Measurements from ENCODE around the gene HLA-A. TPM values are rescaled to one million over a fixed set of nuclear protein-coding genes. Genes with fewer than 3 reads are reported as not detected.
A peak's percentile ranks its signal among the peaks of the same experiment; 100 is the strongest.
"Not testable (repeated sequence)": the region's sequence is repeated elsewhere in the genome, so short reads cannot be mapped to it uniquely, and the experiment has no call there.

The HLA-A gene
- total and polyA plus RNA-seq, 2 donors, result 741 to 1,655 TPM

GRCh38 chr6:29926413-29927274 is 15.7 kb upstream of the HLA-A start:
- H3K4me1 ChIP-seq (ENCODE audit: control insufficient read depth in 2 of 2, insufficient read depth in 2 of 2, low read length in 2 of 2), result peaks cover 5 to 8% of the 10 kb centered on the region in 2 donors
- no peaks in the 10 kb centered on the region for H3K36me3 ChIP-seq (ENCODE audit: control insufficient read depth in 2 of 2, insufficient read depth in 2 of 2, low read length in 1 of 2)
- DNase-seq (ENCODE audit: low read depth in 6 of 9, low spot score in 9 of 9), result peak in 6 of 9 donors; percentile 50 to 87 (median 74)
- WGBS, result 3% methylated on average over 82 of the region's 82 CpGs
- H3K9me3 ChIP-seq (ENCODE audit: control insufficient read depth in 2 of 2, insufficient read depth in 1 of 2, low read length in 1 of 2), result no peaks in the 10 kb centered on the region
- H3K27me3 ChIP-seq (ENCODE audit: control insufficient read depth in 2 of 2, insufficient read depth in 1 of 2, low read length in 1 of 2), result peaks cover 0 to 7% of the 10 kb centered on the region in 2 donors
- H3K27ac ChIP-seq (ENCODE audit: low read depth in 1 of 2, low read length in 1 of 2), result peak overlapping the region in 1 of 2 donors; percentile 84
- H3K4me3 ChIP-seq (ENCODE audit: low read length in 2 of 2), result peak overlapping the region; percentile 63 to 84

- peak overlapping the region; percentile 30 to 84 for H3K4me3 ChIP-seq (ENCODE audit: low read length in 2 of 2)
- H3K27me3 ChIP-seq (ENCODE audit: control insufficient read depth in 2 of 2, insufficient read depth in 1 of 2, low read length in 1 of 2), result peaks cover 0 to 7% of the 10 kb centered on the region in 2 donors
- H3K9me3 ChIP-seq (ENCODE audit: control insufficient read depth in 2 of 2, insufficient read depth in 1 of 2, low read length in 1 of 2), result no peaks in the 10 kb centered on the region
- peak overlapping the region in 1 of 2 donors; percentile 19 for H3K27ac ChIP-seq (ENCODE audit: low read depth in 1 of 2, low read length in 1 of 2)
- DNase-seq (ENCODE audit: low read depth in 6 of 9, low spot score in 9 of 9), result no peak
- H3K36me3 ChIP-seq (ENCODE audit: control insufficient read depth in 2 of 2, insufficient read depth in 2 of 2, low read length in 1 of 2), result no peaks in the 10 kb centered on the region
- WGBS, result 10% methylated on average over 16 of the region's 16 CpGs
- H3K4me1 ChIP-seq (ENCODE audit: control insufficient read depth in 2 of 2, insufficient read depth in 2 of 2, low read length in 2 of 2), result peaks cover 5 to 8% of the 10 kb centered on the region in 2 donors
Measured at GRCh38 chr6:29927275-29927569, 15.1 kb upstream of the HLA-A start.

- Histone ChIP-seq H3K27me3 (ENCODE audit: control insufficient read depth in 2 of 2, insufficient read depth in 1 of 2, low read length in 1 of 2) (peaks cover 0 to 7% of the 10 kb centered on the region in 2 donors), H3K4me1 (ENCODE audit: control insufficient read depth in 2 of 2, insufficient read depth in 2 of 2, low read length in 2 of 2) (peaks cover 5 to 8% of the 10 kb centered on the region in 2 donors), H3K27ac (ENCODE audit: low read depth in 1 of 2, low read length in 1 of 2) (no peak overlapping the region), H3K4me3 (ENCODE audit: low read length in 2 of 2) (no peak overlapping the region), H3K9me3 (ENCODE audit: control insufficient read depth in 2 of 2, insufficient read depth in 1 of 2, low read length in 1 of 2) (no peaks in the 10 kb centered on the region), H3K36me3 (ENCODE audit: control insufficient read depth in 2 of 2, insufficient read depth in 2 of 2, low read length in 1 of 2) (no peaks in the 10 kb centered on the region)
- 91% methylated on average over 6 of the region's 6 CpGs for WGBS
- no peak for DNase-seq (ENCODE audit: low read depth in 6 of 9, low spot score in 9 of 9)
Measured at GRCh38 chr6:29927841-29928388, 14.4 kb upstream of the HLA-A start.

- not testable (repeated sequence) for H3K27me3 ChIP-seq (ENCODE audit: control insufficient read depth in 2 of 2, insufficient read depth in 1 of 2, low read length in 1 of 2); H3K9me3 ChIP-seq (ENCODE audit: control insufficient read depth in 2 of 2, insufficient read depth in 1 of 2, low read length in 1 of 2); H3K4me3 ChIP-seq (ENCODE audit: low read length in 2 of 2); H3K36me3 ChIP-seq (ENCODE audit: control insufficient read depth in 2 of 2, insufficient read depth in 2 of 2, low read length in 1 of 2); H3K4me1 ChIP-seq (ENCODE audit: control insufficient read depth in 2 of 2, insufficient read depth in 2 of 2, low read length in 2 of 2); DNase-seq (ENCODE audit: low read depth in 6 of 9, low spot score in 9 of 9); H3K27ac ChIP-seq (ENCODE audit: low read depth in 1 of 2, low read length in 1 of 2)
- 91% methylated on average over 7 of the region's 7 CpGs for WGBS
Measured at GRCh38 chr6:29930047-29930446, 12.3 kb upstream of the HLA-A start.

GRCh38 chr6:29933955-29934354 is 8.4 kb upstream of the HLA-A start:
- no peak overlapping the region for H3K27ac ChIP-seq (ENCODE audit: low read depth in 1 of 2, low read length in 1 of 2)
- no peak for DNase-seq (ENCODE audit: low read depth in 6 of 9, low spot score in 9 of 9)
- H3K27me3 ChIP-seq (ENCODE audit: control insufficient read depth in 2 of 2, insufficient read depth in 1 of 2, low read length in 1 of 2), result no peaks in the 10 kb centered on the region
- H3K9me3 ChIP-seq (ENCODE audit: control insufficient read depth in 2 of 2, insufficient read depth in 1 of 2, low read length in 1 of 2), result no peaks in the 10 kb centered on the region
- no peaks in the 10 kb centered on the region for H3K36me3 ChIP-seq (ENCODE audit: control insufficient read depth in 2 of 2, insufficient read depth in 2 of 2, low read length in 1 of 2)
- WGBS, result 94% methylated on average over 14 of the region's 14 CpGs
- no peak overlapping the region for H3K4me3 ChIP-seq (ENCODE audit: low read length in 2 of 2)
- H3K4me1 ChIP-seq (ENCODE audit: control insufficient read depth in 2 of 2, insufficient read depth in 2 of 2, low read length in 2 of 2), result no peaks in the 10 kb centered on the region

- H3K36me3 ChIP-seq (ENCODE audit: control insufficient read depth in 2 of 2, insufficient read depth in 2 of 2, low read length in 1 of 2), result no peaks in the 10 kb centered on the region
- DNase-seq (ENCODE audit: low read depth in 6 of 9, low spot score in 9 of 9), result no peak
- no peak overlapping the region for H3K27ac ChIP-seq (ENCODE audit: low read depth in 1 of 2, low read length in 1 of 2)
- H3K27me3 ChIP-seq (ENCODE audit: control insufficient read depth in 2 of 2, insufficient read depth in 1 of 2, low read length in 1 of 2), result no peaks in the 10 kb centered on the region
- no peaks in the 10 kb centered on the region for H3K9me3 ChIP-seq (ENCODE audit: control insufficient read depth in 2 of 2, insufficient read depth in 1 of 2, low read length in 1 of 2)
- no peaks in the 10 kb centered on the region for H3K4me1 ChIP-seq (ENCODE audit: control insufficient read depth in 2 of 2, insufficient read depth in 2 of 2, low read length in 2 of 2)
- WGBS, result 46% methylated on average over 1 of the region's 1 CpG
- H3K4me3 ChIP-seq (ENCODE audit: low read length in 2 of 2), result no peak overlapping the region
Measured at GRCh38 chr6:29935273-29935955, 6.9 kb upstream of the HLA-A start.

- WGBS, result 94% methylated on average over 9 of the region's 9 CpGs
- DNase-seq (ENCODE audit: low read depth in 6 of 9, low spot score in 9 of 9), result no peak
- H3K36me3 ChIP-seq (ENCODE audit: control insufficient read depth in 2 of 2, insufficient read depth in 2 of 2, low read length in 1 of 2), result peaks cover 6 to 7% of the 10 kb centered on the region in 2 donors
Measured at GRCh38 chr6:29938746-29939508, 3.4 kb upstream of the HLA-A start.

GRCh38 chr6:29941016-29941415 is 1.3 kb upstream of the HLA-A start:
- Histone ChIP-seq H3K27ac (ENCODE audit: low read depth in 1 of 2, low read length in 1 of 2) (no peak overlapping the region), H3K9me3 (ENCODE audit: control insufficient read depth in 2 of 2, insufficient read depth in 1 of 2, low read length in 1 of 2) (no peaks in the 10 kb centered on the region), H3K36me3 (ENCODE audit: control insufficient read depth in 2 of 2, insufficient read depth in 2 of 2, low read length in 1 of 2) (peaks cover 13 to 28% of the 10 kb centered on the region in 2 donors), H3K4me1 (ENCODE audit: control insufficient read depth in 2 of 2, insufficient read depth in 2 of 2, low read length in 2 of 2) (peaks cover 5 to 17% of the 10 kb centered on the region in 2 donors), H3K27me3 (ENCODE audit: control insufficient read depth in 2 of 2, insufficient read depth in 1 of 2, low read length in 1 of 2) (no peaks in the 10 kb centered on the region), H3K4me3 (ENCODE audit: low read length in 2 of 2) (no peak overlapping the region)
- DNase-seq (ENCODE audit: low read depth in 6 of 9, low spot score in 9 of 9), result no peak
- 89% methylated on average over 4 of the region's 4 CpGs for WGBS

More at GRCh38 chr6:29938746-29939508, 3.4 kb upstream of the HLA-A start:
- Histone ChIP-seq H3K27me3 (ENCODE audit: control insufficient read depth in 2 of 2, insufficient read depth in 1 of 2, low read length in 1 of 2) (no peaks in the 10 kb centered on the region), H3K4me3 (ENCODE audit: low read length in 2 of 2) (no peak overlapping the region), H3K4me1 (ENCODE audit: control insufficient read depth in 2 of 2, insufficient read depth in 2 of 2, low read length in 2 of 2) (peaks cover 5 to 11% of the 10 kb centered on the region in 2 donors), H3K9me3 (ENCODE audit: control insufficient read depth in 2 of 2, insufficient read depth in 1 of 2, low read length in 1 of 2) (no peaks in the 10 kb centered on the region), H3K27ac (ENCODE audit: low read depth in 1 of 2, low read length in 1 of 2) (no peak overlapping the region)
